Esophagus squamous epithelium (tissue), 4 donors: ENCODE measurements around the gene CRADD.

Experiments
- CTCF ChIP-seq, 6 experiments: fragments of 450-650 bp in 4 of 6; fragments of 200-600 bp in 2 of 6; sonication (generic) in 2 of 6; IDR thresholded peaks; one replicate each; pipeline ENCODE4 v1.5.1; 2016 to 2019; ENCODE audit warnings: antibody characterized with exemption in 6 of 6, mild to moderate bottlenecking in 4 of 6, moderate library complexity in 4 of 6
- POLR2A ChIP-seq, 4 donors: fragments of 450-650 bp; IDR thresholded peaks; one replicate each; pipeline ENCODE4 v1.6.1; 2017; ENCODE audit warnings: antibody characterized with exemption in 4 of 4, mild to moderate bottlenecking in 4 of 4, moderate library complexity in 3 of 4

- no peak for TF ChIP-seq CTCF (IDR thresholded peaks at IDR 0.05)
- no peak for TF ChIP-seq POLR2A (IDR thresholded peaks at IDR 0.05)
Observed at GRCh38 chr12:93673084-93673483, 4.1 kb upstream of the CRADD start.
